K562 (cell line): Measurements from ENCODE around the gene COX19. TPM values are rescaled to one million over a fixed set of nuclear protein-coding genes. Genes with fewer than 3 reads are reported as not detected.

Source experiments
- ATAC-seq: fragments of 200-7000 bp; cut with Tn5 transposase; 3 replicates; pipeline ENCODE4 v1.9.1; 2020; ENCODE audit warnings: moderate library complexity
- BruUV-seq: library from RNA; stranded (reverse); fragments of 400-500 nt; replicated peaks from 2 replicates; lab custom pipeline; 2021; lab: Mats Ljungman, UMichigan
- CTCF ChIA-PET: fragments of 300-600 bp; formaldehyde crosslinking; extraction: SDS; loops from one replicate; lab custom pipeline; 2021; ENCODE audit warnings: low intra/inter-chr PET ratio; lab: Yijun Ruan, JAX
- POLR2A ChIA-PET: fragments of 300-600, 350-650 bp; sonication (Branson Sonifier 250); formaldehyde crosslinking; extraction: SDS; loops from one replicate; lab custom pipeline; 2021; ENCODE audit warnings: antibody characterized with exemption, inconsistent platforms; lab: Yijun Ruan, JAX
- DNase-seq, 4 experiments: peaks; one replicate each; pipeline versions ENCODE4 v3.0.0 to v3.0.0-alpha.2; 2011 to 2018; ENCODE audit warnings: low spot score in 3 of 4, mixed read lengths in 3 of 4; ENCODE audit errors: extremely low read depth in 1 of 4
- FAIRE-seq: peaks from 2 replicates; lab custom pipeline; 2011; peaks lifted over from hg19 to GRCh38; lab: Jason Lieb, UNC
- H2AFZ ChIP-seq: 2 replicates; pipeline ENCODE4 v1.6.0; 2011; ENCODE audit warnings: low read depth, low read length, control low read depth, inconsistent platforms
- H3K27ac ChIP-seq: fragments of 200-600 bp; 3 replicates; pipeline ENCODE4 v1.8.0; 2011; ENCODE audit warnings: low read depth, mild to moderate bottlenecking, control low read depth, inconsistent platforms, low read length, moderate library complexity, mixed read lengths; ENCODE audit errors: extremely low read depth
- H3K27me3 ChIP-seq, 2 experiments: fragments of 300-600 bp in 1 of 2; 2 replicates in 1 of 2; 3 replicates in 1 of 2; pipeline versions ENCODE4 v1.6.0 to v1.8.0; 2011; ENCODE audit warnings: inconsistent platforms in 2 of 2, low read length in 2 of 2, mild to moderate bottlenecking in 1 of 2, mixed read lengths in 1 of 2, moderate library complexity in 1 of 2; ENCODE audit not compliant: control insufficient read depth in 2 of 2, insufficient read depth in 2 of 2
- H3K36me3 ChIP-seq: fragments of 300-600 bp; 3 replicates; pipeline ENCODE4 v1.8.0; 2011; ENCODE audit warnings: mild to moderate bottlenecking, low read length, inconsistent platforms; ENCODE audit not compliant: control insufficient read depth, insufficient read depth
- H3K4me1 ChIP-seq, 2 experiments: fragments of 200-600 bp in 1 of 2; replicated peaks in 1 of 2; 2 replicates in 1 of 2; 3 replicates in 1 of 2; pipeline versions ENCODE4 v1.5.1 to v1.8.0; 2011; ENCODE audit warnings: inconsistent platforms in 2 of 2, low read length in 2 of 2, mild to moderate bottlenecking in 1 of 2, mixed read lengths in 1 of 2, moderate library complexity in 1 of 2; ENCODE audit not compliant: control insufficient read depth in 2 of 2, insufficient read depth in 2 of 2
- H3K4me2 ChIP-seq: 2 replicates; pipeline ENCODE4 v1.6.1; 2011; ENCODE audit warnings: low read length, control low read depth, inconsistent platforms, mixed read lengths; ENCODE audit not compliant: insufficient read depth
- H3K4me3 ChIP-seq: fragments of 200-600 bp; sonication (generic), shearing (Covaris generic); 2 replicates; pipeline ENCODE4 v1.5.1; 2016; ENCODE audit warnings: control low read depth, inconsistent platforms
- H3K79me2 ChIP-seq: fragments of 200-600 bp; 3 replicates; pipeline ENCODE4 v1.8.0; 2011; ENCODE audit warnings: low read length, inconsistent platforms; ENCODE audit not compliant: control insufficient read depth, insufficient read depth
- H3K9ac ChIP-seq, 2 experiments: 2 replicates each; pipeline versions ENCODE4 v1.6.0 to v1.6.1; 2011; ENCODE audit warnings: low read depth in 2 of 2, low read length in 2 of 2, control low read depth in 1 of 2, inconsistent platforms in 1 of 2, mild to moderate bottlenecking in 1 of 2, mixed read lengths in 1 of 2; ENCODE audit not compliant: insufficient read depth in 1 of 2
- H3K9me1 ChIP-seq: one replicate; pipeline ENCODE4 v1.6.0; 2011; ENCODE audit warnings: inconsistent platforms, mild to moderate bottlenecking, low read length, moderate library complexity; ENCODE audit not compliant: control insufficient read depth, insufficient read depth
- H3K9me3 ChIP-seq: replicated peaks from 2 replicates; pipeline ENCODE4 v1.5.1; 2011; ENCODE audit warnings: low read depth, low read length, inconsistent platforms; ENCODE audit not compliant: control insufficient read depth, insufficient read depth
- H4K20me1 ChIP-seq: replicated peaks from 2 replicates; pipeline ENCODE4 v1.6.1; 2011; ENCODE audit warnings: low read length, inconsistent platforms, mixed read lengths; ENCODE audit not compliant: control insufficient read depth, insufficient read depth
- CSDE1 ChIP-seq, 2 experiments: fragments of 450-650 bp; IDR thresholded peaks; 2 replicates each; pipeline ENCODE4 v1.6.1; 2016; ENCODE audit warnings: mild to moderate bottlenecking in 1 of 2
- POLR2G ChIP-seq: fragments of 200-400 bp; formaldehyde crosslinking; IDR thresholded peaks from 2 replicates; pipeline ENCODE4 v1.6.1; 2017; ENCODE audit warnings: low read depth, mild to moderate bottlenecking, antibody characterized with exemption, low read length, moderate library complexity
- POLR3G ChIP-seq: IDR thresholded peaks from 2 replicates; pipeline ENCODE4 v1.6.1; 2011; ENCODE audit not compliant: insufficient read length, insufficient replicate concordance; ENCODE audit errors: extremely low read depth
- RBFOX2 ChIP-seq: fragments of 200-400 bp; formaldehyde crosslinking; IDR thresholded peaks from 2 replicates; pipeline ENCODE4 v1.6.1; 2017; ENCODE audit warnings: low read depth, mild to moderate bottlenecking, low read length, moderate library complexity
- SMC3 ChIP-seq: conservative IDR thresholded peaks from 2 replicates; pipeline ENCODE4 v1.6.1; 2011; ENCODE audit warnings: low read depth, low read length, improper control_type of control experiment; ENCODE audit not compliant: insufficient read depth
- ZNF445 ChIP-seq: fragments of 250-450 bp; sonication (Bioruptor Pico); IDR thresholded peaks from 2 replicates; pipeline ENCODE4 v1.4.0; 2020; ENCODE audit warnings: low read depth, mild to moderate bottlenecking, moderate library complexity
- ZNF609 ChIP-seq: sonication (generic); formaldehyde crosslinking; IDR thresholded peaks from 2 replicates; pipeline ENCODE4 v1.8.1; 2023; ENCODE audit warnings: missing genetic modification reagents, mild to moderate bottlenecking, borderline replicate concordance
- WGBS: fragments of 100-300 bp; shearing (Covaris generic); methylation state at CpG from one replicate; pipeline ENCODE4 v1.1.6; 2016; ENCODE audit warnings: low coverage, mixed read lengths; ENCODE audit not compliant: insufficient coverage; ENCODE audit errors: missing lambda C conversion rate; 5-methylcytosine and 5-hydroxymethylcytosine counted together
- in situ Hi-C: fragments of 300-500 bp; cut with MboI; formaldehyde crosslinking; loops from 4 replicates; pipeline ENCODE4 v1.15.0; 2018; ENCODE audit warnings: inconsistent platforms, mixed read lengths
- intact Hi-C: fragments of 100-400 bp; cut with micrococcal nuclease; formaldehyde crosslinking; loops from 2 replicates; pipeline ENCODE4 v1.14.2; 2022
- polyA plus RNA-seq, 8 experiments: library from polyadenylated mRNA; depleted of rRNA in 4 of 8; stranded (reverse) in 5 of 8; unstranded in 3 of 8; fragments of >200 nt; fragmentation: Nextera tagmentation in 2 of 8; fragmentation: Illumina TruSeq in 1 of 8; extraction: Ambion mirVana in 2 of 8; extraction: Trizol in 1 of 8; gene quantifications; 2 replicates each; pipeline versions ENCODE4 v1.2.1 to v1.2.3, GENCODE V29; 2011 to 2014; ENCODE audit warnings: inconsistent platforms in 1 of 8, missing spikeins in 1 of 8
- total RNA-seq, 7 experiments: library from RNA; depleted of rRNA in 6 of 7; stranded (reverse); fragments of >200 nt in 6 of 7; fragmentation: Illumina TruSeq in 2 of 7; extraction: Trizol in 2 of 7; gene quantifications; 2 replicates each; pipeline versions ENCODE4 v1.2.1 to v1.2.3, GENCODE V29; 2011 to 2021; ENCODE audit warnings: low replicate concordance in 1 of 7

Gene COX19
- total and polyA plus RNA-seq, 9 of the 15 experiments (the other 6 are each of a cell fraction or from before 2014, with no cell fraction given) = 5.2 to 10.5 (median 7.9) TPM

- peaks cover 50% of the 10 kb centered on the region for H3K36me3 ChIP-seq
- H3K9ac ChIP-seq = no peak overlapping the region
- peaks cover 8% of the 10 kb centered on the region; the same call in 1 of the 2 replicates for H4K20me1 ChIP-seq
- intact Hi-C loops = no loop called here
- no peak overlapping the region for H3K4me2 ChIP-seq
- ChIA-PET CTCF (no interaction called here), POLR2A (no interaction called here)
- WGBS = 97% methylated on average over 26 of the region's 45 CpGs
- H3K79me2 ChIP-seq = peaks cover 70% of the 10 kb centered on the region
- DNase-seq (no peak), ATAC-seq (no peak), FAIRE-seq (no peak)
- H2AFZ ChIP-seq = no peak overlapping the region
- BruUV-seq = no TSS peak
- no peaks in the 10 kb centered on the region for H3K27me3 ChIP-seq
- H3K27ac ChIP-seq = no peak overlapping the region
- H3K4me3 ChIP-seq = no peak overlapping the region
- no peaks in the 10 kb centered on the region for H3K9me1 ChIP-seq
- TF ChIP-seq ZNF445 (CRISPR knock-in tag) (no peak), RBFOX2 (peak; percentile 29; the same call in 1 of the 2 replicates), ZNF609 (CRISPR knock-in tag) (no peak), POLR2G (peak; percentile 39), SMC3 (no peak), CSDE1 (IDR thresholded peaks at IDR 0.05) (no peak), POLR3G (no peak)
- in situ Hi-C loops = no loop called here
- peaks cover 0 to 75% of the 10 kb centered on the region in 2 experiments; a peak in 3 of 5 replicates for H3K4me1 ChIP-seq
- peaks cover 7% of the 10 kb centered on the region for H3K9me3 ChIP-seq
These were observed 47.6 kb upstream of the COX19 start for GRCh38 chr7:1022801-1023465.
